SK-N-DZ (cell line): Measurements from ENCODE around the gene SPATC1L.

ENCODE experiments used
- DNase-seq: peaks from one replicate; pipeline ENCODE4 v3.0.0-alpha.2; 2015; ENCODE audit warnings: low spot score

Gene SPATC1L

DNA sequence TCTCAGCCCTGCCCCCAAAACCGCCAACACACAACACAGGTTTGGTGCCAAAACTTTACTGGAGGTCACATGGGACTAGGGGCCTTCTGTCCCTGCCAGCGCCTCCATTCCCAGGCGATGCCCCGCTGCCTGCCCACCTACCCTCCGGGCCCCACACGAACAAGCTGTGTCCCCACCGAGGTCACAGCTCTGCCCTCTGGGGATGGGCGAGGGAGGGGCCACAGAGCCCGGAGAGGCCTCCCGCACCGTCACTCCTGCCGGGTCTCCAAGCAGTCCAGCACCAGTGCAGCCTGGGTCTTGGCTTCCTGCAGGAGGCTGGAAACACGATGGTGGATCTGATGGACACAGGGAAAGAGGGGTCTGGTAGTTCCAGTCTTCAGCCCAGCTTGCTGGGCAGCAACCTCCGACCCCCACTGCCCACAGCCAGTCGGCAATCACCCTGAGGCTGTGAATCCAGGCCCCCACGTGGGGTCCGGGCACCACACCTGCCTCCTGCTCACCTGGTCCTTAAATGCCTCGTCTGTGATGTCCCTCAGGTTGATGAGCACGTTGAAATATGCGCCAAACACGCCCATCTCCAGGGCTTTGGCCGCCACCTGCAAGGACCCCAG lies 47.4 kb downstream of the SPATC1L start:
- DNase-seq: no peak

DNA sequence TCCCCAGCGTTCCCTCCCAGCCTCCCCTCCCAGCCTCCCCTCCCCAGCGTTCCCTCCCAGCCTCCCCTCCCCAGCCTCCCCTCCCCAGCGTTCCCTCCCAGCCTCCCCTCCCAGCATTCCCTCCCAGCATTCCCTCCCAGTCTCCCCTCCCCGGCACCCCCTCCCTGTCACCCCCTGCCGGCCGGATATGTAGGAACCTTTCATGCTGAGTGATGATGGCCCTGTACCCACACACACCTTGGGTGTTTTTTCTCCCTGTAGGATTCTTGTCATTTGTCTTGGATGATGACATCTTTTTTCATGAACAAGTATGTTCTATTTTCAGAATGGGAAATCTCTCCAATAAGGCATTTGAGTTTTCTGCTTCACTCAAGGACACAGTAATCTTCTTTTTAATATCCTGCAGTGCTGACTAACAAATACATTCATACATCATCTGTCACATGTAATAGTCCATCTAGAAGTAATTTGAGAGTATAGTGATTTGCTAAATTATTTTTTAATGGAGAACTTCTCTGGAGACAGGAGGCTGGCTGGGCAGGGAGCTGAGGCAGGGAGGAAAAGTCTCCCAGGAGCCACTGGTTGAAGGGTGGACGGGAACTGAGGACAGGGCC lies 48.4 kb downstream of the SPATC1L start:
- DNase-seq: no peak

DNA sequence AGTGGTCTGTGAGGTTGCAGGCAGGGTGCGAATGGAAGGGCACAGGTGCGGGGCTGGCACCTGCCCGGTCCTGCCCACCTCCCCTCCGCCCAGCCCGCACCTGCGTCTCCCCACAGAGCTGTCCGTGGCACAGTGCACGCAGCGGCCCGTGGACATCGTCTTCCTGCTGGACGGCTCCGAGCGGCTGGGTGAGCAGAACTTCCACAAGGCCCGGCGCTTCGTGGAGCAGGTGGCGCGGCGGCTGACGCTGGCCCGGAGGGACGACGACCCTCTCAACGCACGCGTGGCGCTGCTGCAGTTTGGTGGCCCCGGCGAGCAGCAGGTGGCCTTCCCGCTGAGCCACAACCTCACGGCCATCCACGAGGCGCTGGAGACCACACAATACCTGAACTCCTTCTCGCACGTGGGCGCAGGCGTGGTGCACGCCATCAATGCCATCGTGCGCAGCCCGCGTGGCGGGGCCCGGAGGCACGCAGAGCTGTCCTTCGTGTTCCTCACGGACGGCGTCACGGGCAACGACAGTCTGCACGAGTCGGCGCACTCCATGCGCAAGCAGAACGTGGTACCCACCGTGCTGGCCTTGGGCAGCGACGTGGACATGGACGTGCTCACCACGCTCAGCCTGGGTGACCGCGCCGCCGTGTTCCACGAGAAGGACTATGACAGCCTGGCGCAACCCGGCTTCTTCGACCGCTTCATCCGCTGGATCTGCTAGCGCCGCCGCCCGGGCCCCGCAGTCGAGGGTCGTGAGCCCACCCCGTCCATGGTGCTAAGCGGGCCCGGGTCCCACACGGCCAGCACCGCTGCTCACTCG lies 52.2 kb downstream of the SPATC1L start:
- DNase-seq: no peak

DNA sequence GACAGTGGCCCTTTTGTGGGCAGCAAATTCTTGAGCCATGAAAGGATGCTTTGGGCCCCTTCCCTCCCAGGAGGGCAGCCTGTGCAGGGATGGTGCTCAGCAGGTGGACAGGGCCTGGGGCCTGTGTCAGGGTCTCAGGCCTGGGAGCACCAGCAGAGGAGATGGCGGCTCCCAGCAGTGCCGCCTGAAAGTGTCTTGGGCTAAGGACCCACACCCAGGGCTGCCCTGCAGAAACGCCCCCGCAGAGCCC lies 52.7 kb downstream of the SPATC1L start:
- no peak for DNase-seq

DNA sequence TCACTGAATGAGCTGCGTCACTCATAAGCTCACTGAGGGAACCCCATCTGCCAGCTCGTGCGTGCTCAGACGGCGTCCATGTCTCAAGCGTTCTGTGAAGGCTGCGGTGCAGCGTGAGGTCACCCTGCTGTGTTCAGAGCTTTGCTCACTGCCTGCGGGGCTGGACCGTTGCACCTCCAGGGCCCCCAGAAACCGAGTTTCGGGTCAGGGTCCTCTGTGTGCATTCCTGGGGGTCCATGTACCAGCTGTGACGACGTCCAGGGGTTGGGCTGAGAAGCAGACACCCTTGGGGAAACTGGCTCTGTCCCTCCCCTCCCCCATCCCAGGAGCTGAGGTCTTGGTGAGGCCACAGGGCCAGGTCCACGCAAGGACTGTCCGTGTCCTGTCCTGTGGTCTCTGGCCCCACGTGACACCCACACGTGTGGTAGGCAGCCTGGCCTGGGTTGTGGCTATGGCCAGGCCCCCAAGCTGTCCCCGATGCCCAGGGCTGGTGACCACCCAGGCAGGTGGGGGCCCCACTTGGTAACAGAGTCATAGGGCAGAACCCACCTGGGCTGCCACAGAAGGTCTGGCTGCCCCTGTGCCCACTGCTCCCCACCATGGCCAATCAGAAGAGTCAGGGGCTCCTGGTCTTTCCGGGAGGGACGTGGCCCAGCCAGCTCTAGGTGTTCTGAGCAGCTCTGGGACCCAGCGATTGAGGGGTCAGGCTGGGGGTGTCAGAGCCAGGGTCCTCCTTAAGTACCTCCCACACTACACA lies 53.2 kb downstream of the SPATC1L start:
- no peak for DNase-seq

DNA sequence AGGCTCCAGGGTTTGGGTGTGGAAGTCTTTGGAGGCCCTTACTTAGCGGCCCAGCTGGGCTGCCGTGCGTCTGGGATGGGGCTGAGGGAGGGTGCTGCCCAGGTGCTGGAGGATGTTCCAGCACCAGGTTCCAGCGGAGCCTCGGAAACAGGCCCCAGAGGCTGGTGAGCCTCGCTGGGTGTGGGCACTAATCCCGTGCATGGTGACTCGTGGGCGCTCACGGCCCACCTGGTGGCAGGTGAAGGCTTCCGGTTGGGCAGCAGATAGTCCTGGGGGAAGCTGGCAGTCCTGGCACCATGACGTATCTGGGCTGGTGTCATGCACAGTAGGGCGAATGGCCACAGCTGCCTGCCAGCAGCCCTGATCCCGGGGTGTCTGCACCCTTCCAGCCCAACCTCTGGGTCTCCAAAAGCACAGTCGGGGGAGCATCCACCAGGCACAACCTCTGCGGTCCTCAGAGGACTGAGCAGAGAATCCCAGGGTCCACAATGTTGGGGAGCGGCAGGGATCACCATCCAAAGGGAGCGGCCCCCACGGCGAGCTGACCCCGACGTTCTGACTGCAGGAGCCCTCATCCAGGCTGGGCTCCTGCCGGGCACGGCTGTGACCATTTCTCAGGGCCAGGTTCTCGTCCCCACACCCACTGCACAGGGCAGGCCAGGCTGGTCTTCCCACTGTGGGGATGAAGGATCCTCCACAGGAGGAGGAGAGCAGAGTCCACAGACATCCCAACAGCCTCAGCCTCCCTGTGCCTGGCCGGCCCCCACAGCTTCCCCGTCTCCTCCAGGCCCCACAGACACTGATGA lies 54.2 kb downstream of the SPATC1L start:
- DNase-seq: no peak

DNA sequence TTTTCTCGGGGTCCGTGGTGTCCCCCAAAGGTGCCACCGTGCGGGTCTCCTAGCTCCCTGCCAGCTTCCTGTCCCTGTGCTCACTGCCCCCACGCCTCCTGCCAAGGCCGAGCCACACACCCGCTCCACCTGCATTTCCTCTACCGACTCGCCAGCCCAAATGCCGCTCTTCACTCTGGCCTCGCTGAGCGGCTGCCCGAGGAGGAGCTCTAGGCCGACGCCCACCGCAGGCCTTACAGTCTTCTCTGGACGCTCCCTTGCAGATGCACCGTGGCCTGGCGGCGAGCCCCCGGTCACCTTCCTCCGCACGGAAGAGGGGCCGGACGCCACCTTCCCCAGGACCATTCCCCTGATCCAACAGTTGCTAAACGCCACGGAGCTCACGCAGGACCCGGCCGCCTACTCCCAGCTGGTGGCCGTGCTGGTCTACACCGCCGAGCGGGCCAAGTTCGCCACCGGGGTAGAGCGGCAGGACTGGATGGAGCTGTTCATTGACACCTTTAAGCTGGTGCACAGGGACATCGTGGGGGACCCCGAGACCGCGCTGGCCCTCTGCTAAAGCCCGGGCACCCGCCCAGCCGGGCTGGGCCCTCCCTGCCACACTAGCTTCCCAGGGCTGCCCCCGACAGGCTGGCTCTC lies 55.2 kb downstream of the SPATC1L start:
- no peak for DNase-seq

DNA sequence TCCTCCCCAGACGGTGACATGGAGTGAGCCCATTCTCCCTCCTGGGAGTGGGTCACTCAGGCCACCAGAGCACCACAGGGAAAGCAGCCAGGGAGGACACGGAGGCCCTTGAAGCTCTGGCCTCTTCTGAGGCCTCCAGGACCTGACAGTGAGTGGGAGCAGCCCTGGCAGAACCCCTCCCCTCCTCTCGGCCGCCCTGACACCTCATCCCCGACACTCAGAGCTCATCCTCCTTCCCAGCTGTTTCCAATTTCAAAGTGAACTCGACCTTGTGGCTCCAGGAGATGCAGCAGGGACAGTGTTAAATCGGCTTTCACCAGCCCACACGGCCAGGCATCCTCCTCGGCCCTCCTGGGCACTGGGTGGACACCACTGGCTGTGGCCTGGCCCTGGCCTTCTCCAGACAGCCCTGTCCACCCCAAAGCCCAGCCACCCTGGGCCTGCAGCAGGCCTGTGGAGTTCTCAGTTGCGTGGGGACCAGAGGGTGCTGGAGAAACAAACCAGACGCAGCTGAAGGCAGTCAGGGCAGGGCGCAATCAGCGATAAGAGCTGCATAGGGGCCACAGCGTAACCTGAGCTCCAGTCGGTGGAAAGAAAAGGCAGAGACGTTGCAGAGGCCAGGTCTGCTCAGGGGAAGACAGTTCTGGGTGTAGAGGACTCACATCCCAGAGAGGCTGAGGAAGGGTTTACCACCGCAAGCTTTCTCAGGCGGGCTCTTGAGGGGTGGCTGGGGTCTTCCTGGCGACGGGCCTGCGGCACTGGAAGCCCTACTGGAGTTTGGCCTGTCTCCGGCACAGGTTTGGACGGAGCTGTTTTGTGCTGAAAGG lies 55.9 kb downstream of the SPATC1L start:
- peak; percentile 92 for DNase-seq

DNA sequence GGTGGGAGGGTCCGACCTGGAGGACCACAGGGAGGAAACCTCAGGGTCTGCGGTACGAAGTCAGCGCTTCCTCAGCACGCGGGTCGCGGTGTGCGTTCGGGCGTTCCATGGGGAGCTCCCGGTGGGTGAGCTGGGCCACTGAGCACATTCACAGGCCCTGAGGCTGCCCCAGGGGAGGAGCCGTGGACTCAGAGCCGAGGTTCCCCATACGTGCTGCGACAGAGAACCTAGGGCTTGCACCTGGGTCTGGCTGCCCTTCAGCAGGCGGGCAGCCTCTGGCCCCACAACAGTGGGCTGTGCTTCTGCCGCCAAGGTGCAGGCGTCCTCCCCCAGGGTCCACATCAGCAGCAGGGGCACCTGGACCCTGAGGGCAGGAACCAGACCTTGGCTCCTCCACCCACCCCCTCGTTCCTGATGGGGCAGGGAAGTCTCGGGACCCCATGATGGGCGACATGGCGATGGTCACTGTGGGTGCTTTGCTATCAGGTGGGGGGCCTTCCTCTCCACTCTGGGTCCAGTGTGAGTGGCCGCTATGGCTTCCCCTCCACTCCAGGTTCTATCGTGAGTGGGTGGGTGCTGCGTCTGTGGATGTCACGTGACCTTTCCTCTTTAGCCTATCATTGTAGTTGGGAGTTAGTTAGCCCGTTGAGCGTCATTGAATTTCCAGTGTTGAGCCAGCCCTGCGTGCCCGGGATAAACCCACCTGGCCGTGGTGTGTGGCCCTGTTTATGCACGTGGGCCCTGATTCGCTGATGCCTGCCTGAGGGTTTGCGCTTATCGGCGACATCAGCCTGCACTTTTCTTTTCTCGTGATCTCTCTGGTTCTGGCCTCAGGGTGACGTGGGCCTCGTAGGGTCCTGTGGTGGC lies 56.8 kb downstream of the SPATC1L start:
- DNase-seq: no peak

DNA sequence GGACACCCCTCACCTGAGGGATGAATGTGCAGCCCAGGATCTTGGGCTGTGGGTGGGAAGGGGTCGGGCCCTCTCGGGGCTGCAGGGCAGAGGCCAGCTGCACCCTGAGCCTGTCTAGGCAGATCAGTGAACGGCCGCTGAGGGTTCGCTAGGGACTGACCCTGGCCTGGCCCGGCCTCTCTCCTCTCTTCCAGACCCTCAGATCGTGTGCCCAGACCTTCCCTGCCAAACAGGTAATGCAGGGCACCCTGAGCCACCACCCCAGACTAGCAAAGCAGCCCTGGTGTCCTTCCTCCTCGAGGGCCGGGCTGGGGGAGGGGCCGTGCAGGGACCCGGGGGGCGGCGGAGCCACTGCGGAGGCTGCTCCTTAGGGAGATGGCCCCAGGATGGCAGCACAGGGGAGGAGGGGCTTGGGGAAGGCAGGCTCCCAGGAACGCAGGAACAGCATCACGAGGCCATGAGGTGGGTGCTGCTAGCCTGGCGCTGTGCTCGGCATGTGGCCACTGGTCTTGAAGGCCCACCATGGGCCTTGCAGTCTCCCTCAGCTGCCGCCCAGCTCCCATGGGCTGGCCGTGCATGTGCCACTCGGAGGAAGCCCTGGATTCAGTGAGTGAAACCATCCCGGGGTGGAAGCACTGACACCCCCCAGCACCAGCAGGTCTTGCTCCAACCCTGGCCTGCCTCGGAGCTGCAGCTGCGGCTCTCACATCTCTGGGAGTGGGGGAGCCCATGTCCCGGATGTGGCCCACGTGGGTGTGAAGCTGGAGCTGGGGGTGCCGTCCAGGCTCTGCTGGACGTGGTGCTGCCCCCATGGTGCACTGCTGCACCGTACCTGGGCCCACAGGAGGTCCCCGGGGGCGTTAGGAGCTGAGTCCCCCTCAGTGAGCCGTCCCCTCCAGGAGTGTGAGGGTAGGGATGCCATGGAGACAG lies 57.7 kb downstream of the SPATC1L start:
- no peak for DNase-seq

DNA sequence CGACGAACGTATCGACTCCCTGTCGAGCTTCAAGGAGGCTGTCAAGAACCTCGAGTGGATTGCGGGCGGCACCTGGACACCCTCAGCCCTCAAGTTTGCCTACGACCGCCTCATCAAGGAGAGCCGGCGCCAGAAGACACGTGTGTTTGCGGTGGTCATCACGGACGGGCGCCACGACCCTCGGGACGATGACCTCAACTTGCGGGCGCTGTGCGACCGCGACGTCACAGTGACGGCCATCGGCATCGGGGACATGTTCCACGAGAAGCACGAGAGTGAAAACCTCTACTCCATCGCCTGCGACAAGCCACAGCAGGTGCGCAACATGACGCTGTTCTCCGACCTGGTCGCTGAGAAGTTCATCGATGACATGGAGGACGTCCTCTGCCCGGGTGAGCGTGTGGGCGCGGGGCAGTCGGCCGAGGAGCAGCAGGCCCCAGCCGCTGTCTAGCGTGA lies 58.4 kb downstream of the SPATC1L start:
- no peak for DNase-seq

DNA sequence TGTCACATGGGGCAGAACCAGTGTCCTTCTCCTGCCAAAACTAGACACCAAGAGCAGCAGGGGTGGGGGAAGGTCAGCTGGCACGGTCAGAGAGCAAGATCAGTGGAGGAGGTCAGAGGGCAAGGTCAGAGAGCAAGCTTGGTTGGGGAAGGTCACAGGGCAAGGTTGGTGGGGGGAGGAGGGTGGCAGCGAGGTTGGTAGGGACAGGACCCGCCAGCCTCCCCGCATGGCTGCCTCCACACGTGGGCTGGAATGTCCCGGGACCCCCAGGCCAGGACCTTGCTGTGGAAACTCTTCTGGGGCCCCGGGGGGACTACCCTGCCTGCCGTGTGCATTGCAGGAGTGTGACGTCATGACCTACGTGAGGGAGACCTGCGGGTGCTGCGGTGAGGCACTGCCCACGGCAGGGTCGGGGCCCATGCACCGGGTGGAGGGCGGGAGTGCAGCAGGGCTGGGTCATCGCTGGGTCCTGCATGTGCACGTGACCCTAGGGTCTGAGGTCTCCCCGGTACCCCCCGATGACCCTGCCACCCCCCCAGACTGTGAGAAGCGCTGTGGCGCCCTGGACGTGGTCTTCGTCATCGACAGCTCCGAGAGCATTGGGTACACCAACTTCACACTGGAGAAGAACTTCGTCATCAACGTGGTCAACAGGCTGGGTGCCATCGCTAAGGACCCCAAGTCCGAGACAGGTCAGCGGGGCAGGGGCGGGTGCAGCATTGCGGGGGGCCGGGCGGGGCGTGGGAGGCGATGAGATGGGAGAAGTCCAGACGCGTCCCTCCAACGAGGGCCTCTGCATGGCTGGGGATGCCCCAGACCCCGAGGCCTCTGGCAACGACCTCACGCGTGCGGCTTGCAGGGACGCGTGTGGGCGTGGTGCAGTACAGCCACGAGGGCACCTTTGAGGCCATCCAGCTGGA lies 59.1 kb downstream of the SPATC1L start:
- DNase-seq: no peak

DNA sequence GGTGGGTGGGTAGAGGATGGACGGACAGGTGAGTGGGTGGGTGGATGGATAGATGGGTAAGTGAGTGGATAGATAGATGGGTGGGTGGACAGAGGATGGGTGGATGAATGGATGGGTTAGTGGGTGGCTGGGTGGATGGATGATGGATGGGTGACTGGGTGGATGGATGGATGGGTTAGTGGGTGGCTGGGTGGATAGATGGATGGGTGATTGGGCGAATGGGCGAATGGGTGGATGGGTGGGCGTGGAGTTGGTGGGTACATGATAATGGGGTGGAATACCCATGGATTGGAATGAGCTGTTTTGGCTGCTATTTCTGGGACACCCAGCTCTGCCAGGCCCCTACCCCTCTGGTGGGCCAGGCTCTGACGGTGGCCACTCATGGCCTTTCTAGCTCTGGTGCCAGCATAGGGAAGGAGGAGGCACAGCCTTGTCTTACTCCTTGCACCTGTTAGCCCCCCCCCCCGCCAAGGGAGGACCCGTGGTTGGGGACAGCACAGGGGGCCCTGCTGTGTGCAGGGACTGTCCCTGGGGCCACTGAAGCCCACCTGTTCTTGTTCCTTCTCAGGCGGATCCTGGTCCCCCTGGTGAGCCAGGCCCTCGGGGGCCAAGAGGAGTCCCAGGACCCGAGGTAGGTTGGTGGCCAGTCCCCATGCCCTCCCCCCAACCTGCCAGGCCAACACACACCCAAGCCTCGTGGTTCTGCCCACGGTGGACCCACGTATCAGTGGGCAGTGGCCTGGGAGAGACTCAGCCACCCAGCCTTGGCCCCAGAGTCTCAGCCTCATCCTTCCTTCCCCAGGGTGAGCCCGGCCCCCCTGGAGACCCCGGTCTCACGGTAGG lies 60.0 kb downstream of the SPATC1L start:
- DNase-seq: no peak

DNA sequence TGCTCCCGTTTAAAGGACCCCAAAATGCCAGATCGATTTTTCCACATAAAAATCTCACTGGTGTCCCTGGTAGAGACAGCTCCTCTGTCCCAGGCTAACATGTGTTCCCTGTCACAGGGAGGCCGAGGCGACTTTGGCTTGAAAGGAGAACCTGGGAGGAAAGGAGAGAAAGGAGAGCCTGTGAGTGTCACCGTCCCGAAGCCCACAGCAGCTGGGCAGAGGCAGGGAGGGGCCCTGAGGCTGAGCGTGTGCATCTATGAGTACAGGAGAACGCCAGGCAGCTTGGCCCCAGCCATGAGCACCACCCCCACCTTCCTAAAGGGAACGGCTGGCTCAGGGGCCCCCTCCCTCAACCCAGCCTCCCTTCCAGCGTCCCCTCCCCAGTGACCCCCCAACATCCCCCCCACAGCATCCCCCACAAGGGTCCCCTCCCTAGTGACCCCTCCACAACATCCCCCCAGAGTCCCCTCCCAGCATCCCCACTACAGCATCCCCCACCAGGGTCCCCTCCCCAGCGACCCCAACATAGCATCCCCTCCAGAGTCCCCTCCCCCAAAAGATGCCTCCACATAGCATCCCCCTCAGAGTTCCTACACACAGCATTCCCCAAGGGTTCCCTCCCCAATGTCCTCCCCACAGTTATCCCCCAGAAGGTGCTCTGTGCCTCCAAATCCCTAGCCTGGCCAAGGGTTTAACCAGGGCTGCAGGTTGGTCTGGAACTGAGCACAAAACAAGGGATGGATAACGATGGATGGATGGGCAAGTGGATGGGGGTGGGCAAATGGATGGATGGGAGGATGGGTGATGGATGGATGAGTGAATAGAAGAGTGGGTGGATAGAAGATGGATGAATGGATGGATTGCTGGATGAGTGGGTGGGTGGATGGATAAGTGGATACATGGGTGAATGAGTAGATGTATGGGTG lies 61.2 kb downstream of the SPATC1L start:
- DNase-seq: no peak

DNA sequence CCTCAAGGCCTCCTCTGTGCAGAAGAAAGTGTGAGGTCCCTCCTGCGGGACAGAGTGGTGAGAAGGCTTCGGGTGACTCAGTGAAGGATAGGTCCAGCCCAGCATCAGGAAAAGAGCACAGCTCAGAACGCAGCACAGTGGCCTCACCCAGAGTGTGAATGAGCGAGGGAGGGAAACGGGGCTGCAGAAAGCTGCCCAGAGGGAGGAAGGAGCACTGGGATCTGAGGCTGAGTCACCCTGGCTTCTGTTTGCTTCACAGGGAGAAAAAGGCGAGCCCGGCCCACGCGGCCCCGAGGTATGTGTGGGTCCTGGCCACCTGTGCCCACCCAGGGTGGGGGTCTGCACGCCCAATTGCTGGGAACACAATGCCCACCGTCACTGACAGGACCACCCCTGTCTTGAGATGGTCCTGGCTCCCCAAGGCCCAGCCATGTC lies 62.0 kb downstream of the SPATC1L start:
- DNase-seq: no peak
